HepG2 (cell line): Measurements from ENCODE around the gene ADAMTS17.

Source experiments
- CENPT ChIP-seq: sonication (generic); formaldehyde crosslinking; IDR thresholded peaks from 2 replicates; pipeline ENCODE4 v1.8.0; 2022; ENCODE audit warnings: low read depth, mild to moderate bottlenecking, moderate library complexity, missing genetic modification reagents
- JUND ChIP-seq: sonication (generic); formaldehyde crosslinking; IDR thresholded peaks from 2 replicates; pipeline ENCODE4 v1.8.0; 2022; ENCODE audit warnings: mild to moderate bottlenecking, missing genetic modification reagents
- KAT2B ChIP-seq: fragments of 150-350 bp; IDR thresholded peaks from 2 replicates; pipeline ENCODE4 v1.6.1; 2014; ENCODE audit warnings: low read depth, low read length, borderline replicate concordance
- TARDBP ChIP-seq: sonication (generic); formaldehyde crosslinking; IDR thresholded peaks from 2 replicates; pipeline ENCODE4 v1.8.0; 2022; ENCODE audit warnings: mild to moderate bottlenecking, missing genetic modification reagents
- ZNF510 ChIP-seq: sonication (generic); formaldehyde crosslinking; IDR thresholded peaks from 2 replicates; pipeline ENCODE4 v1.4.0; 2020; ENCODE audit warnings: low read depth, mild to moderate bottlenecking, missing genetic modification reagents
- ZNF550 ChIP-seq: sonication (generic); formaldehyde crosslinking; IDR thresholded peaks from 2 replicates; pipeline ENCODE4 v1.4.0; 2020; ENCODE audit warnings: mild to moderate bottlenecking, missing genetic modification reagents, borderline replicate concordance

DNA sequence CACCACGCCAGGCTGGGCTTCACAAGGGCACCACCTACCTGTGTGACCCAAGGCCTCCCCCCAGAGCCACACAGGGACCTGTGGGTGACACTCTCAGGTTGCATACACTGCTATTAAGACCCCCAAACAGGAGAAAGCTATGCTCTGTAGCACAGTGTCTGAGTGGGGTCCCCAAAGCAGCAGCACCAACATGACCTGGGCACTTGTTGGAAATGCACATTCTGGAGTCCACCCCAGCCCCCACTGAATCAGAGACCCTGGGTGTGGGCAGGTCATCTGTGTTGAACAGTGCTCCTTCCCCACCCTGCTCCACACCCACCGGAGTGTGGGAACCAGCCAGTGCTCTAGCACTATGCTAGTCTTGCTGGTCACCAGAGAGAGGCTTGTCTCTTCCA, 76.1 kb downstream of the ADAMTS17 start:
- TF ChIP-seq ZNF550 (CRISPR knock-in tag) = no peak
- no peak for TF ChIP-seq KAT2B
- TF ChIP-seq CENPT (CRISPR knock-in tag) = no peak
- TF ChIP-seq TARDBP (CRISPR knock-in tag) = no peak
- no peak for TF ChIP-seq JUND (CRISPR knock-in tag)
- no peak for TF ChIP-seq ZNF510 (CRISPR knock-in tag)
